GM12891 (cell line): Measurements from ENCODE around the gene COL6A3.

Experiments
- PAX5 ChIP-seq: IDR thresholded peaks from 2 replicates; pipeline ENCODE4 v1.6.1; 2011; ENCODE audit warnings: low read length, moderate library complexity, mild to moderate bottlenecking; ENCODE audit not compliant: insufficient read depth, severe bottlenecking
- POLR2A ChIP-seq: IDR thresholded peaks from 2 replicates; pipeline ENCODE4 v1.6.1; 2011; ENCODE audit warnings: low read depth, low read length, control low read depth
- POLR2AphosphoS5 ChIP-seq: IDR thresholded peaks from 2 replicates; pipeline ENCODE4 v1.6.1; 2011; ENCODE audit warnings: low read depth, low read length, control low read depth
- POU2F2 ChIP-seq: IDR thresholded peaks from 2 replicates; pipeline ENCODE4 v1.6.1; 2011; ENCODE audit warnings: low read depth, mild to moderate bottlenecking, control low read depth, low read length, moderate library complexity
- SPI1 ChIP-seq: IDR thresholded peaks from 2 replicates; pipeline ENCODE4 v1.6.1; 2011; ENCODE audit warnings: low read depth, low read length, control low read depth
- TAF1 ChIP-seq: IDR thresholded peaks from 2 replicates; pipeline ENCODE4 v1.6.1; 2011; ENCODE audit warnings: low read depth, low read length, control low read depth

DNA sequence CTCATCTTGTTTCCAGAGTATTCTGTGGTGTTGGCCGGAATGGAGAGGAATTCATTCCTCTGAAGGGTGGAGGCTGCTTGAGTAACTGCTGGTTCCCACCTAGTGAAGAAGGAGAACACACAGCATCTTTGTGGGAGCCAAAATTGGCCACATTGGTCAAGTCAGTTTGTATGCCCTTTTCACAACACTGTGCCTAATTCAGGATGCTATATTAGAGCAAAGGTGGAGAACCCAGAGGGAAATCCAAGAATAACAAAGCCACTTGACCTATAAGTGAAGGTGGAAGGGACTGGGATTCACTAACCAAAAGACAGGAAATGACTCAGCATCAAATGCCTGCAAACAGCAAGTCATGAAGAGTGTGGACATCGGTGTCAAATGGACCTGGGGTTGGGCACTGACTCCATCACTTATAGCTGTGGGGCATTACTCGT lies 45.8 kb upstream of the COL6A3 start:
- TF ChIP-seq POU2F2, result no peak
- TF ChIP-seq POLR2AphosphoS5, result no peak
- no peak for TF ChIP-seq TAF1
- no peak for TF ChIP-seq PAX5
- no peak for TF ChIP-seq POLR2A
- no peak for TF ChIP-seq SPI1
